K562 (cell line): ENCODE measurements around the gene RIC3.

Experiments used
- DIDO1 ChIP-seq: fragments of 450-650 bp; IDR thresholded peaks from 2 replicates; pipeline ENCODE4 v1.6.1; 2016; ENCODE audit warnings: low read depth, missing biosample characterization, missing genetic modification characterization
- ZNF224 ChIP-seq: sonication (generic); formaldehyde crosslinking; IDR thresholded peaks from 2 replicates; pipeline ENCODE4 v1.8.0; 2022; ENCODE audit warnings: mild to moderate bottlenecking, missing genetic modification reagents
- TF ChIP-seq, protein P1 (sequence below): fragments of 250-450 bp; sonication (Bioruptor Pico); IDR thresholded peaks from 2 replicates; pipeline ENCODE4 v1.8.0; 2021; ENCODE audit warnings: moderate library complexity, mild to moderate bottlenecking, inconsistent platforms

- TF ChIP-seq ZNF224 (CRISPR knock-in tag) (no peak), DIDO1 (tag) (no peak)
- TF ChIP-seq, protein P1, sequence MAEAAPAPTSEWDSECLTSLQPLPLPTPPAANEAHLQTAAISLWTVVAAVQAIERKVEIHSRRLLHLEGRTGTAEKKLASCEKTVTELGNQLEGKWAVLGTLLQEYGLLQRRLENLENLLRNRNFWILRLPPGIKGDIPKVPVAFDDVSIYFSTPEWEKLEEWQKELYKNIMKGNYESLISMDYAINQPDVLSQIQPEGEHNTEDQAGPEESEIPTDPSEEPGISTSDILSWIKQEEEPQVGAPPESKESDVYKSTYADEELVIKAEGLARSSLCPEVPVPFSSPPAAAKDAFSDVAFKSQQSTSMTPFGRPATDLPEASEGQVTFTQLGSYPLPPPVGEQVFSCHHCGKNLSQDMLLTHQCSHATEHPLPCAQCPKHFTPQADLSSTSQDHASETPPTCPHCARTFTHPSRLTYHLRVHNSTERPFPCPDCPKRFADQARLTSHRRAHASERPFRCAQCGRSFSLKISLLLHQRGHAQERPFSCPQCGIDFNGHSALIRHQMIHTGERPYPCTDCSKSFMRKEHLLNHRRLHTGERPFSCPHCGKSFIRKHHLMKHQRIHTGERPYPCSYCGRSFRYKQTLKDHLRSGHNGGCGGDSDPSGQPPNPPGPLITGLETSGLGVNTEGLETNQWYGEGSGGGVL = no peak
These were observed 62.1 kb downstream of the RIC3 start for GRCh38 chr11:8106679-8107078.
